KMS-11 (cell line): ENCODE measurements around the gene PNLIPRP2.

Experiments
- H2AFZ ChIP-seq: fragments of 200-600 bp; sonication (generic); 2 replicates; pipeline ENCODE4 v1.6.1; 2016; ENCODE audit warnings: antibody characterized with exemption, mixed run types, low read depth
- H3K27ac ChIP-seq: fragments of 200-600 bp; sonication (generic); 2 replicates; pipeline ENCODE4 v1.6.1; 2016; ENCODE audit warnings: mild to moderate bottlenecking, mixed run types
- H3K27me3 ChIP-seq: fragments of 200-600 bp; sonication (generic); 2 replicates; pipeline ENCODE4 v1.6.1; 2017; ENCODE audit warnings: mild to moderate bottlenecking, low read depth, mixed run types, moderate library complexity; ENCODE audit not compliant: insufficient read depth
- H3K36me3 ChIP-seq: fragments of 200-600 bp; sonication (generic); 2 replicates; pipeline ENCODE4 v1.6.1; 2017; ENCODE audit warnings: mild to moderate bottlenecking, mixed run types; ENCODE audit not compliant: insufficient read depth
- H3K4me1 ChIP-seq: fragments of 200-600 bp; sonication (generic); 2 replicates; pipeline ENCODE4 v1.6.1; 2016; ENCODE audit warnings: mild to moderate bottlenecking, low read depth, mixed run types; ENCODE audit not compliant: poor library complexity, severe bottlenecking
- H3K4me2 ChIP-seq: fragments of 200-600 bp; sonication (generic); 2 replicates; pipeline ENCODE4 v1.7.0; 2016; ENCODE audit warnings: mild to moderate bottlenecking, mixed run types
- H3K4me3 ChIP-seq: fragments of 200-600 bp; sonication (generic); IDR thresholded peaks from 2 replicates; pipeline ENCODE4 v1.6.1; 2017; ENCODE audit warnings: low read depth, low read length, mixed read lengths; ENCODE audit not compliant: insufficient read depth
- H3K79me2 ChIP-seq: fragments of 200-600 bp; sonication (generic); 2 replicates; pipeline ENCODE4 v1.6.1; 2016; ENCODE audit warnings: low read depth, mixed run types; ENCODE audit not compliant: insufficient read depth
- H3K9ac ChIP-seq: fragments of 200-600 bp; sonication (generic); 2 replicates; pipeline ENCODE4 v1.6.1; 2016; ENCODE audit warnings: mild to moderate bottlenecking, mixed run types
- H4K20me1 ChIP-seq: fragments of 200-600 bp; sonication (generic); 2 replicates; pipeline ENCODE4 v1.6.1; 2016; ENCODE audit warnings: mild to moderate bottlenecking, mixed run types; ENCODE audit not compliant: insufficient read depth
- CTCF ChIP-seq: fragments of 200-600 bp; sonication (generic); conservative IDR thresholded peaks from 2 replicates; pipeline ENCODE4 v1.6.1; 2017; ENCODE audit warnings: low read depth, mild to moderate bottlenecking, antibody characterized with exemption, low read length, moderate library complexity, mixed read lengths

The PNLIPRP2 gene

GRCh38 chr10:116676118-116676517, 55.4 kb downstream of the PNLIPRP2 start:
- no peaks in the 10 kb centered on the region for H3K27me3 ChIP-seq
- no peak overlapping the region for H3K4me2 ChIP-seq
- TF ChIP-seq CTCF: no peak

DNA sequence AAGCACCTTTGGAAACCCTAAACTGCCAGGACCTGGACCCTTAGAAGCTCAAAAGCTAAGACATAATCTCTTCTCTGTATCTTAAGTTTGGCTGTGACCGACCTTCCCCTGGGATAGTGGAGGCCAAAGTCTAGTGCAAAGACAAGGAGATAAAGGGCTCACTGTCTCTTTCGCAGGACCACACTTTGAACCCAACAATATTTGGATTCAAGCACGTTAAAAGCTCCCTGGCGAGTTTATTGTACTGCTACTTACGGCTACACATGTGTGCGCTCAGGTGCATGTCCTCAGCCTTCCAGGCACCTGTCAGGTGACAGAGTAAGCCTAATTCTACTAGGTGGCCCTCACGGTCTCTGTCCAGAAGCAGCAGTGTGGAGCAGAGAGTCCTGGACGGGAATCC, 55.9 kb downstream of the PNLIPRP2 start:
- Histone ChIP-seq H3K79me2 (no peaks in the 10 kb centered on the region), H3K4me1 (no peaks in the 10 kb centered on the region), H3K27me3 (no peaks in the 10 kb centered on the region), H3K4me3 (no peak overlapping the region), H2AFZ (no peak overlapping the region), H4K20me1 (no peaks in the 10 kb centered on the region), H3K27ac (no peak overlapping the region), H3K9ac (no peak overlapping the region), H3K4me2 (no peak overlapping the region), H3K36me3 (no peaks in the 10 kb centered on the region)
- no peak for TF ChIP-seq CTCF

More at GRCh38 chr10:116676118-116676517, 55.4 kb downstream of the PNLIPRP2 start:
- Histone ChIP-seq H3K36me3 (no peaks in the 10 kb centered on the region), H4K20me1 (no peaks in the 10 kb centered on the region), H3K27ac (no peak overlapping the region), H3K4me1 (no peaks in the 10 kb centered on the region), H2AFZ (no peak overlapping the region), H3K9ac (no peak overlapping the region), H3K79me2 (no peaks in the 10 kb centered on the region), H3K4me3 (no peak overlapping the region)

- Histone ChIP-seq H3K36me3 (no peaks in the 10 kb centered on the region), H2AFZ (no peak overlapping the region), H3K4me1 (no peaks in the 10 kb centered on the region), H3K4me3 (no peak overlapping the region), H3K9ac (no peak overlapping the region), H3K79me2 (no peaks in the 10 kb centered on the region), H3K27ac (no peak overlapping the region), H3K4me2 (no peak overlapping the region), H4K20me1 (no peaks in the 10 kb centered on the region), H3K27me3 (no peaks in the 10 kb centered on the region)
- no peak for TF ChIP-seq CTCF
Observed at GRCh38 chr10:116679351-116679750, 58.6 kb downstream of the PNLIPRP2 start.

DNA sequence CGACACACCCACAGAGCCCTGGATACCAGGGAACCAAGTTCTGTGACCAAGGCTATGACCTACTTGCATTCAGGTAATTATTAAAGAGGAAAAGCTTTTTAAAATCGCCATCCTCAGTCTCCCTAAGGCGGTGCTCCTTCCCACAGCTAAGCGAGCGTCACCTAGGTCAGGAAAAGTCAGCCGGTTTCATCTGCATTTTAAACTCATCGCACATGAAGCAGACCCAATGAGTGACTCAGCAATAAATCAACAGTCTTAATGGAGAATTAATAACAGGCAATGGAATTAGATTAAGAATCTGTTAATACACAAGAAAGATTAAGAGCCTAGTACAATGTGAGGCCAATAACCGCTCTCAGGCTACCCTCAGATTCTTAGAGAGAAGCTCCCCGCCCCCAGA, 62.4 kb downstream of the PNLIPRP2 start:
- Histone ChIP-seq H3K27me3 (no peaks in the 10 kb centered on the region), H3K79me2 (no peaks in the 10 kb centered on the region), H3K36me3 (no peaks in the 10 kb centered on the region), H3K4me2 (no peak overlapping the region), H3K4me1 (no peaks in the 10 kb centered on the region), H4K20me1 (no peaks in the 10 kb centered on the region), H3K4me3 (no peak overlapping the region), H3K27ac (no peak overlapping the region), H2AFZ (no peak overlapping the region), H3K9ac (no peak overlapping the region)
- no peak for TF ChIP-seq CTCF
